ENCODE measurements around the gene MAGI2. TPM values are rescaled to one million over a fixed set of nuclear protein-coding genes. Genes with fewer than 3 reads are reported as not detected.

The MAGI2 gene
- total RNA-seq (2021; ENCODE audit: unreplicated experiment): 0.22 TPM
- polyA plus RNA-seq (2012): 0.05 and 0.06 TPM in 2 replicates
- Bru-seq, nascent RNA: percentile 1 among the genes with signal in this experiment
- percentile 1 among the genes with signal in this experiment for BruChase-seq, experiment 1, labeled RNA remaining after a 6-hour chase
- percentile 2 among the genes with signal in this experiment for BruChase-seq, experiment 2, labeled RNA remaining after a 2-hour chase
- long read RNA-seq, partial matches to known transcripts: 0 of 1 reads
- long read RNA-seq, other reads (novel, unspliced or antisense): 1 of 1 reads

GRCh38 chr7:79453558-79454360 lies at the start of gene MAGI2:
Gene MAGI2 (minus strand): TSS chr7:79453667. CDS start chr7:79453320, 347 bp downstream.
- Histone ChIP-seq H3K9me3 (ENCODE audit: control insufficient read depth in 1 of 2, insufficient read depth in 1 of 2, low read depth in 1 of 2, low read length in 2 of 2) (no peaks in the 10 kb centered on the region), H3K4me3 (replicated peaks in 1 of 2; ENCODE audit: low read depth in 1 of 2, low read length in 2 of 2) (no peak within 1 kb of the TSS), H3K79me2 (ENCODE audit: insufficient read depth, low read length) (no peaks in the 10 kb centered on the region), H3K9me2 (ENCODE audit: insufficient read depth) (no peaks in the 10 kb centered on the region), H3K9ac (ENCODE audit: low read length) (no peak within 1 kb of the TSS), H3K4me1 (ENCODE audit: control insufficient read depth in 1 of 2, insufficient read depth in 2 of 2, low read length in 2 of 2) (no peaks in the 10 kb centered on the region), H3K27me3 (ENCODE audit: insufficient read depth, low read length) (no peaks in the 10 kb centered on the region), H3K36me3 (ENCODE audit: control insufficient read depth in 1 of 2, insufficient read depth in 2 of 2, low read length in 2 of 2) (no peaks in the 10 kb centered on the region), H3K4me2 (ENCODE audit: low read length) (no peak within 1 kb of the TSS), H2AFZ (ENCODE audit: low read depth, low read length, poor library complexity, severe bottlenecking) (no peak within 1 kb of the TSS), H4K20me1 (ENCODE audit: insufficient read depth) (no peaks in the 10 kb centered on the region), H3K27ac (ENCODE audit: low read depth, low read length) (no peak within 1 kb of the TSS)
- CTCF ChIA-PET: no interaction called here
- RAD21 ChIA-PET (ENCODE audit: low non-redundant PET in 1 of 2, low total read pairs in 2 of 2, uncharacterized antibody in 2 of 2, unreplicated experiment in 2 of 2): no interaction called here
- DNase-seq (ENCODE audit: low read depth, low spot score) (no peak), ATAC-seq (no peak)
- intact Hi-C loops (cut with micrococcal nuclease): no loop called here
- TF ChIP-seq POLR2A (IDR thresholded peaks at IDR 0.05; ENCODE audit: borderline replicate concordance, extremely low read depth, insufficient read depth, insufficient read length) (no peak), EZH2phosphoT487 (IDR thresholded peaks at IDR 0.05; ENCODE audit: borderline replicate concordance) (no peak), MAX (IDR thresholded peaks at IDR 0.05) (no peak), CEBPB (IDR thresholded peaks at IDR 0.05; ENCODE audit: low read depth) (no peak)
- POLR2A ChIA-PET: no interaction called here
- BruUV-seq (replicated peaks): no TSS peak

- ChIA-PET POLR2A (no interaction called here), RAD21 (ENCODE audit: low non-redundant PET in 1 of 2, low total read pairs in 2 of 2, uncharacterized antibody in 2 of 2, unreplicated experiment in 2 of 2) (no interaction called here), CTCF (interaction anchor here (0.7 to 1.2 kb wide), 2 partner anchors 52 to 239 kb away, joined by 3 to 6 read pairs; no protein-coding TSS in a partner anchor)
- H3K27me3 ChIP-seq (ENCODE audit: insufficient read depth, low read length): no peaks in the 10 kb centered on the region
- H2AFZ ChIP-seq (ENCODE audit: low read depth, low read length, poor library complexity, severe bottlenecking): peak overlapping the region; percentile 49
- H3K79me2 ChIP-seq (ENCODE audit: insufficient read depth, low read length): no peaks in the 10 kb centered on the region
- H3K27ac ChIP-seq (ENCODE audit: low read depth, low read length): no peak overlapping the region
- no peaks in the 10 kb centered on the region for H4K20me1 ChIP-seq (ENCODE audit: insufficient read depth)
- H3K9me3 ChIP-seq (ENCODE audit: control insufficient read depth in 1 of 2, insufficient read depth in 1 of 2, low read depth in 1 of 2, low read length in 2 of 2): no peaks in the 10 kb centered on the region
- no peak overlapping the region for H3K4me2 ChIP-seq (ENCODE audit: low read length)
- peaks cover 18 to 24% of the 10 kb centered on the region in 2 experiments; a peak in 3 of 4 replicates for H3K4me1 ChIP-seq (ENCODE audit: control insufficient read depth in 1 of 2, insufficient read depth in 2 of 2, low read length in 2 of 2)
- no peaks in the 10 kb centered on the region for H3K36me3 ChIP-seq (ENCODE audit: control insufficient read depth in 1 of 2, insufficient read depth in 2 of 2, low read length in 2 of 2)
- intact Hi-C loops (cut with micrococcal nuclease): loop anchor here (10.0 kb wide), 1 partner anchor 523 kb away; no protein-coding TSS in a partner anchor
- H3K9ac ChIP-seq (ENCODE audit: low read length): no peak overlapping the region
- H3K4me3 ChIP-seq (replicated peaks in 1 of 2; ENCODE audit: low read depth in 1 of 2, low read length in 2 of 2): no peak overlapping the region
- no TSS peak for BruUV-seq (replicated peaks)
- no peak for ATAC-seq
- TF ChIP-seq CTCF (IDR thresholded peaks at IDR 0.05 in 2 of 3, conservative IDR thresholded peaks at IDR 0.05 in 1 of 3; ENCODE audit: borderline replicate concordance in 1 of 3, insufficient read depth in 1 of 3, low read depth in 2 of 3, low read length in 2 of 3) (peak; percentile 20 to 58 (median 49); a peak in 4 of 6 replicates), RAD21 (IDR thresholded peaks at IDR 0.05; ENCODE audit: low read depth) (peak; percentile 41), SRF (IDR thresholded peaks at IDR 0.05; ENCODE audit: low read depth) (no peak)
- DNase-seq (ENCODE audit: low read depth, low spot score): no peak
- H3K9me2 ChIP-seq (ENCODE audit: insufficient read depth): no peaks in the 10 kb centered on the region
Observed at GRCh38 chr7:79502151-79502550, 48.7 kb upstream of the MAGI2 start.
